ENCODE measurements around the gene GRIN2A. TPM values are rescaled to one million over a fixed set of nuclear protein-coding genes. Genes with fewer than 3 reads are reported as not detected.
"Not testable (repeated sequence)": the region's sequence is repeated elsewhere in the genome, so short reads cannot be mapped to it uniquely, and the experiment has no call there.

GRIN2A gene
- total RNA-seq, 3 donors from 2014 or later = 0.29 to 0.33 TPM; not detected in 1

DNA sequence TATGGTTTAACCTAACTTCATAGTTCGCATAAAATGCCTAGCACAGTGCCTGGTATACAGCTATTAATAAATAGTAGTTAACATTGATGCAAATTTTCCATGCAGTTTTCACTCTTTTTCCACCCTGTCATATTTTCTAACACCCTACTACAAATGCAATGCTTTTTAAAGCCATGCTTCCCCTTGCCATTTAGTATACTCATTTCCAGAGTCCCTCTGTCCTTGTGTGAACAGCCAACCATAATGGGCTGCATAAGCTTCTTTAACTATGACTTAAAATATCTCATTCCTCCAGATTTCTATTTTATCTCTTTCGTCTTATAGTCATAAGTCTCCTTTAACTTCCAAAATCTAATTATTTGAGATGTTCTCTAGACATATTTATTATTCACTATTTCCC is 284.1 kb downstream of the GRIN2A start:
- H3K36me3 ChIP-seq = no peaks in the 10 kb centered on the region
- TF ChIP-seq POLR2AphosphoS5 (IDR thresholded peaks at IDR 0.05) (no peak), POLR2A (IDR thresholded peaks at IDR 0.05) (no peak)
- TF ChIP-seq, protein P1, sequence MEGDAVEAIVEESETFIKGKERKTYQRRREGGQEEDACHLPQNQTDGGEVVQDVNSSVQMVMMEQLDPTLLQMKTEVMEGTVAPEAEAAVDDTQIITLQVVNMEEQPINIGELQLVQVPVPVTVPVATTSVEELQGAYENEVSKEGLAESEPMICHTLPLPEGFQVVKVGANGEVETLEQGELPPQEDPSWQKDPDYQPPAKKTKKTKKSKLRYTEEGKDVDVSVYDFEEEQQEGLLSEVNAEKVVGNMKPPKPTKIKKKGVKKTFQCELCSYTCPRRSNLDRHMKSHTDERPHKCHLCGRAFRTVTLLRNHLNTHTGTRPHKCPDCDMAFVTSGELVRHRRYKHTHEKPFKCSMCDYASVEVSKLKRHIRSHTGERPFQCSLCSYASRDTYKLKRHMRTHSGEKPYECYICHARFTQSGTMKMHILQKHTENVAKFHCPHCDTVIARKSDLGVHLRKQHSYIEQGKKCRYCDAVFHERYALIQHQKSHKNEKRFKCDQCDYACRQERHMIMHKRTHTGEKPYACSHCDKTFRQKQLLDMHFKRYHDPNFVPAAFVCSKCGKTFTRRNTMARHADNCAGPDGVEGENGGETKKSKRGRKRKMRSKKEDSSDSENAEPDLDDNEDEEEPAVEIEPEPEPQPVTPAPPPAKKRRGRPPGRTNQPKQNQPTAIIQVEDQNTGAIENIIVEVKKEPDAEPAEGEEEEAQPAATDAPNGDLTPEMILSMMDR (IDR thresholded peaks at IDR 0.05) = no peak
- H3K27ac ChIP-seq = no peak overlapping the region
- H3K4me3 ChIP-seq = no peak overlapping the region
- intact Hi-C loops (cut with DNase I; ENCODE audit: low total_unique reads) = no loop called here
- H3K27me3 ChIP-seq = no peaks in the 10 kb centered on the region
- DNase-seq (ENCODE audit: low spot score in 2 of 2) = no peak
- no peaks in the 10 kb centered on the region for H3K4me1 ChIP-seq
- no peaks in the 10 kb centered on the region for H3K9me3 ChIP-seq

DNA sequence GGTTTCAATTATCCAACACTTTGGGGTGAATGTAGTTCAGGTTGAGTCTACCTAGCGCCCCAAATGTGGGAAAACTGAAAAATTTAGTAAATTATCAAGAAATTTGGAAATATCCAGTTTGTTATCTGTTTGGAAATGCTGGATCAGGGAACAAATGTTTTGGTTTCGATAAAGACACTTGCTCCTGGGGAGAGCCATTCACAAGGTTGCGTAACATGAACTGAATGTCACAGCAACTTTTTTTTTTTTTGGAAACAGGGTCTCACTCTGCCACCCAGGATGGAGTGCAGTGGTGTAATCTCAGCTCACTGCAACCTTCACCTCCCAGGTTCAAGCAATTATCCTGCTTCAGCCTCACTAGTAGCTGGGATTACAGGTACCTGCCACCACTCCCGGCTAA is 286.4 kb downstream of the GRIN2A start:
- Histone ChIP-seq H3K27me3 (no peaks in the 10 kb centered on the region), H3K36me3 (no peaks in the 10 kb centered on the region), H3K4me1 (no peaks in the 10 kb centered on the region), H3K27ac (no peak overlapping the region), H3K4me3 (no peak overlapping the region), H3K9me3 (no peaks in the 10 kb centered on the region)
- no peak for DNase-seq (ENCODE audit: low spot score in 2 of 2)
- TF ChIP-seq POLR2AphosphoS5 (IDR thresholded peaks at IDR 0.05) = no peak
- TF ChIP-seq POLR2A (IDR thresholded peaks at IDR 0.05) = no peak
- TF ChIP-seq, protein P1 (IDR thresholded peaks at IDR 0.05) = no peak
- intact Hi-C loops (cut with DNase I; ENCODE audit: low total_unique reads) = no loop called here

DNA sequence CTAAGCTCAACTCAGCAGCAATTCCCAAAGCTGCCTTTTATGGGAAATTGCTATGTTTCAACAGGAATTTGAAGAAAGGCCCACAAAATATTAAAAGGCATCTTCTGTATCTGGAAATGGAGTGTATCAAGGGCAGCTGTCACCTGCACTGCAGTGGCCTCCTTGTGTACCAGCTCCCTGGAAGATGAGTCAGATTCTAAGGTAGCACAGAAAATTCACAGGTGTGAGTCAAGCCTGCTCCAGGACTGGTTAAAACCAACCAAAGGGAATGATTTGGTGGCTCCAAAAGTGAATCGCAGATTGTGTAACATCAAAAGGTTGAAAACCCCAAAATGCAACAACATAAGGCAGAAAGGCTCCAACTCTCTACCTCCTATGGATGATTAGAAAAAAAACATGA is 296.4 kb downstream of the GRIN2A start:
- no peak for DNase-seq (ENCODE audit: low spot score in 2 of 2)
- no peaks in the 10 kb centered on the region for H3K27me3 ChIP-seq
- TF ChIP-seq, protein P1 (IDR thresholded peaks at IDR 0.05) = no peak
- no peak for TF ChIP-seq POLR2A (IDR thresholded peaks at IDR 0.05)
- TF ChIP-seq POLR2AphosphoS5 (IDR thresholded peaks at IDR 0.05) = no peak
- no peaks in the 10 kb centered on the region for H3K9me3 ChIP-seq
- no peak overlapping the region for H3K4me3 ChIP-seq
- no peaks in the 10 kb centered on the region for H3K4me1 ChIP-seq
- H3K27ac ChIP-seq = no peak overlapping the region
- H3K36me3 ChIP-seq = no peaks in the 10 kb centered on the region
- intact Hi-C loops (cut with DNase I; ENCODE audit: low total_unique reads) = no loop called here

DNA sequence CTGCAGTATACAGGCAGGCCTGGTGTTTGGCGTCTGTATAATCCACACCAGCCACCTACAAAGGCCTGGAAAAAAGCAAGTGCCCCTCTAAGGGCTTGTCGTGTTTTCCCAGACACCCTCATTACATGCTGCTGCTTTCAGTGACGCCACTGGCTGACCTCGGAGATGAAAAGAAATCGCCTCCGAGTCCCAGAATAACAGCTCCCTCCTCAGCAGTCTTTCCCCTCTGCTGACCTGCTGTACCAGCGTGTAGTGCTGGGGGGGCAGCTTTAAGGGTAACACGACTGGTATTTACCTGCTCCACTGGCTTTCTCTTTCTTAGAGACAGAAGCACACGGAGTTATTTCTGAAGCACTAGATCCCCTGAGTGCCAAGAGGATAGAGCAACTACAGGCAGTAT is 296.8 kb downstream of the GRIN2A start:
- Histone ChIP-seq H3K4me1 (no peaks in the 10 kb centered on the region), H3K9me3 (no peaks in the 10 kb centered on the region), H3K27me3 (no peaks in the 10 kb centered on the region), H3K4me3 (no peak overlapping the region), H3K36me3 (no peaks in the 10 kb centered on the region), H3K27ac (no peak overlapping the region)
- intact Hi-C loops (cut with DNase I; ENCODE audit: low total_unique reads) = no loop called here
- TF ChIP-seq, protein P1 (IDR thresholded peaks at IDR 0.05) = no peak
- TF ChIP-seq POLR2AphosphoS5 (IDR thresholded peaks at IDR 0.05) = no peak
- DNase-seq (ENCODE audit: low spot score in 2 of 2) = no peak

DNA sequence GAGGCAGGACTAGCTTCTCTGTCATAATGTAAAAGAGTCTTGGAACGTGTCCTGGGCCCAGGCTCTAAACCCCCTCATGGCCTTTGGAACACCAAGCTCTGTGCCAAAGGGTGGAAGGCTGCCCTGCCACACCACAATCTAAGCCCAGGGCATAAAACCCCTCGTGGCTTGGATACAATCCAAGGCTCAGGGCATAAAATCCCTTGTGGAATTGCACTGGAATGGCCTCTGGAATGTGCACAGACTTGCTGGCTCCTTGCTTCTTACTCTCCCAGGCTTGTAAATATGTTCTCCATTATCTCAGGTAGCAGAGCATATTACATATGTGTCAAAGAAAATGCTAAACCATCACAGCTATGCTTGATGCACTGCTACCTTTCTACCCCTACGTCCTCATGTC is 306.2 kb downstream of the GRIN2A start:
- H3K9me3 ChIP-seq; H3K4me3 ChIP-seq; H3K36me3 ChIP-seq; H3K27me3 ChIP-seq; H3K27ac ChIP-seq; H3K4me1 ChIP-seq; intact Hi-C loops (cut with DNase I; ENCODE audit: low total_unique reads): not testable (repeated sequence)
- peak in 1 of 2 donors; percentile 17 for DNase-seq (ENCODE audit: low spot score in 2 of 2)

DNA sequence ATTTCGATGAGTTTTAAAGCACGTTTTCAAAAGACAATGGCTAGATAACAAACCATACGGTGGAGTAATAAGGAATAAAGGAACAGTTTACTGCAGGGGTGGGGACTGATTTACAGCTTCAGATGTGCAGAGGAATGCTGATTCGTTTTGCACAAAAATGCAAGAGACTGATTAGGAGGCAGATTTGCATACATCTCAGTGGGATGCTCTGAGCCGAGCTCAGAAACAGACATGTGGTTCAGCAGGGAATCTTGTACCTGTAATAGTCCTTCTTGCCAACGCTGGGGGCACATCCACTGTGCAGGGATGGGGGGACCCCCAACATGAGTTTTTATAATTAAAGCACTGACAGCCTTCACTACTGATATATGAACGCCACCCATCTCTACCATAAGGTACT is 308.0 kb downstream of the GRIN2A start:
- H3K27me3 ChIP-seq = no peaks in the 10 kb centered on the region
- no peak overlapping the region for H3K27ac ChIP-seq
- H3K4me3 ChIP-seq = no peak overlapping the region
- H3K9me3 ChIP-seq = no peaks in the 10 kb centered on the region
- no peaks in the 10 kb centered on the region for H3K4me1 ChIP-seq
- no peaks in the 10 kb centered on the region for H3K36me3 ChIP-seq
- DNase-seq (ENCODE audit: low spot score in 2 of 2) = no peak
- no peak for TF ChIP-seq POLR2AphosphoS5 (IDR thresholded peaks at IDR 0.05)
- TF ChIP-seq POLR2A (IDR thresholded peaks at IDR 0.05) = no peak
- TF ChIP-seq, protein P1 (IDR thresholded peaks at IDR 0.05) = no peak
- intact Hi-C loops (cut with DNase I; ENCODE audit: low total_unique reads) = no loop called here
